WI38 (cell line): ENCODE data around the gene H2BK1.

Source experiments
- H3K4me3 ChIP-seq: 2 replicates; pipeline ENCODE4 v1.5.1; 2011; ENCODE audit warnings: low read depth, mild to moderate bottlenecking, control low read depth, low read length
- CTCF ChIP-seq: IDR thresholded peaks from 2 replicates; pipeline ENCODE4 v1.5.1; 2012; ENCODE audit warnings: low read depth, mild to moderate bottlenecking, control low read depth, low read length

The H2BK1 gene

GRCh38 chr7:151245360-151246101 lies 35.2 kb upstream of the H2BK1 start:
- 0 out of 2 replicates have a peak, but pooled peaks have one; percentile 6 for TF ChIP-seq CTCF
- no peak overlapping the region for H3K4me3 ChIP-seq

DNA sequence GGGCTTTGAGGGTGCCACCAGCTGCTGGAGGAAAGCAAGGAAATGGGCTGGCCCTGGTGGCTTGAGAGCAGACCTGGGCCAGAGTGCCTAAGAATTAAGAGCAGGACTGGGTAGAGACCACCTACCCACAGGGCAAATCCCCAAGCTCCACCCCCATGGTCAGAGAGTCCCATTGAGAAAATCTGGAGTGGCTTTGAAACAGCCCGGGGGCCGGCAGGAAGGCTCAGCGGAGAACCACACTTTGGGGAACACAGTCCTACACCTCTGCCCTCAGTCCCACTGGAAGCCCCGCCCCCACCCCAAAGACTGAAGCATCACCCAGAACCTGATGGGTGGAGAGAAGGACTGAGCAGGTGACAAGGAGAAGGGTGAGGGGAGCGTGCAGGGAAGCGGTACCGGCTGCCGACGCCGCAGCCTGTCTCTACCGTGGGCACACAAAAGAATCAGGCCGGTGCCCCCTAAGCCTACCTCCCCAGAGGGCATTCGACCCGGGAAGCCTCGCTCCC lies 34.6 kb upstream of the H2BK1 start:
- TF ChIP-seq CTCF: no peak
- no peak overlapping the region for H3K4me3 ChIP-seq

GRCh38 chr7:151244196-151244840 lies 34.0 kb upstream of the H2BK1 start:
- no peak overlapping the region for H3K4me3 ChIP-seq
- peak; percentile 92 for TF ChIP-seq CTCF

DNA sequence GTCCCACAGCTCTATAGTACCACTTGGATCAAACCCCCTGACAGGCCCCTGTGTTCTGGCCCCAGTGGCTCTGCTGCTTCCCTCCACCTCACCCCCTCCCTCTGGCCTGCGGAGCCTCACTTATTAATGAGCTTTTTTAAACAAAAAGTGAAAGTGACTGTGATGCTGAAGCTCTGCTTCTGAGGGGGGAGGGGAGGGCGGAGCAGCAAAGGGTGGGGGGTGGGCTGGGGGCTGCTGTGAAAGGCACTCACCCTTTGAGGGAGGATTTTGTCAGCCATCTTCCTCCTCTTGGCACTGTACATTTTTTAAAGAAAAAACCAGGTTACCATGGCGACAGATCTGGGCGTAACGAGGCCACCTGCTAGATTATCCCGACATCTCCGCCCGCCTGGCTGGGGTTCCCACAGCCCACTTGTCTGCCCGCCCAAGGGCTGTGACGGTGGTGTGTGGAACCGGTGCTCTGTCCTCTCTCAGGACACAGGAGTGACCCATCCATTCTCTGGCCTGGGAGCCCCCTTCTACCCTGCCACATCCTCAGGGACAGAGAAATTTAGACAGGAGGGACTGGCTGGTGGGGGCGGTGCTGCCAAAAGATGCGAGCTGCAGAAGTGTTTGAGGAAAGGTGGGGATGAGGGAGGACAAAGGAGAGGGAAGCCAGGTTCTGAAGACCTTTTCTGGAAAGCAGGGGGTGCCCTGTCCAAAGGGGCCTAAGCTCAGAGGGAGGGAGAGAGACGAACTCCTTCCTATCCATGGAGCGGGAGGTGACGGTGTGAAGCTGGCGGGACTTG lies 33.3 kb upstream of the H2BK1 start:
- TF ChIP-seq CTCF: no peak
- no peak overlapping the region for H3K4me3 ChIP-seq

DNA sequence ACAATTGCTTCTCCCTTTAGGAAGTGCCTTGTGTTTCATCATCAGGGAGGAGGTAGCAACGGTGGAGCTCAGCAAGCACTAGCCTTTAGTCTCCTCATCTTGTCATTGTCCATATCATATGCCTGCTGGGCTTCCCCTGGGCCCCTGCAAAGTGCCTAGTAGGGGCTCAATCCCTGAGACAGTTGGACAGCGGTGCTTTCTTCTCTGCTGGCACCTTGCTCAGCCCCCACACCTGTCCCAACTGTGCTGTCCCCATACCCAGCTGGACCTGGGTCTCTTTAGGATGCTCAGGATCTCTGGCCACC lies 32.7 kb upstream of the H2BK1 start:
- no peak for TF ChIP-seq CTCF
- no peak overlapping the region for H3K4me3 ChIP-seq

DNA sequence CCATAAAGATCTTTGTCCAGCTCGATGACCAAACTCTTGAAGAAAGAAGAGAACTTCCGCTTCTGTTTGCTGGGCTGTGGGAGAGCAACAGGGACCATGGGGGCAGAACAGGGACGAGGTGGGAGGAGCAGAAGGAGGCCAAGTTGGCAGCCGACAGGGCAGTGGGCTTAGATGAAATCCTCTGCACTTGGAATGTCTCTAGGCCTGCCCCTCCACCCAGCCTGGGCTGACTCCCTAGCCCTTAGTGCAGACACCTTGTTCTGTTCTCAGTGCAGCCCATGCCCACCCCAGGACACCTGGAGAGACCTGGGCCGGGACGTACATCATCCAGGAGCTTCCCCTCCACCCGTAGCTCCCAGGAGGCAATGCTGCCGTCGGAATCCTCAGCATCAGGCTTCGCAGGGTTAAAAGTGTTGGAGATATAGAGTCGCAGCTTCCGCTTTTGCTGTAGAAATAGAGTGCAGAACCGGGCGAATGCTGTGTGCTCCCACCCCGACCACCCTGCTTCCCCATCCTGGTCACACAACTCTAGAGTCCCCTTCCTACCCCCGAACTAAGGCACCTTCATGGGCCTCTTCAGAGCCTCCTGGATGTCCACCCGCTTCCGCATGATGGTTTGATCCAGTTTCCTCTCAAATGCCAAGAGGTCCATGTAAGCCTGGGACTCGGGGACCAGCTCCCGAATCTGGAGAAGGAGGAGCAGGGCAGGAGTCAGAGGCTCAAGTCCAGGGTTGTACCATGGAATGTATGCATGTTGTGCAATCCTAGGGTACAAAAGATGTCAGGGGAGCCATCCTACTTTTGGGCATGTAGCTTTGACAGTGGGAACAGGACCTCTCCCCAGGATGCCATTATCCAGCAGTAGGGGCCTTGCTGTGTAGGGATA lies 32.1 kb upstream of the H2BK1 start:
- no peak overlapping the region for H3K4me3 ChIP-seq
- TF ChIP-seq CTCF: no peak
